HepG2 (cell line): ENCODE measurements around the gene DNAJC30. TPM values are rescaled to one million over a fixed set of nuclear protein-coding genes. Genes with fewer than 3 reads are reported as not detected.

ENCODE experiments used
- ATF1 ChIP-seq: IDR thresholded peaks from 2 replicates; pipeline ENCODE4 v1.6.1; 2016; ENCODE audit warnings: mild to moderate bottlenecking, control low read depth
- GTF3A ChIP-seq: sonication (generic); formaldehyde crosslinking; conservative IDR thresholded peaks from 2 replicates; pipeline ENCODE4 v1.4.0; 2020; ENCODE audit warnings: mild to moderate bottlenecking, missing genetic modification reagents
- IKZF1 ChIP-seq: fragments of 450-650 bp; IDR thresholded peaks from 2 replicates; pipeline ENCODE4 v1.7.1; 2016
- KLF15 ChIP-seq: sonication (generic); formaldehyde crosslinking; IDR thresholded peaks from 2 replicates; pipeline ENCODE4 v1.8.1; 2023; ENCODE audit warnings: borderline replicate concordance, mild to moderate bottlenecking, inconsistent platforms, missing genetic modification reagents, mixed read lengths
- MEF2D ChIP-seq: sonication (generic); formaldehyde crosslinking; IDR thresholded peaks from 2 replicates; pipeline ENCODE4 v1.5.1; 2020; ENCODE audit warnings: mild to moderate bottlenecking, missing genetic modification reagents
- PITX1 ChIP-seq: sonication (generic); formaldehyde crosslinking; IDR thresholded peaks from 2 replicates; pipeline ENCODE4 v1.5.1; 2020; ENCODE audit warnings: mild to moderate bottlenecking, missing genetic modification reagents
- SIN3A ChIP-seq: IDR thresholded peaks from 2 replicates; pipeline ENCODE4 v1.6.1; 2011; ENCODE audit warnings: low read depth, mild to moderate bottlenecking, control low read depth, low read length, borderline replicate concordance
- SOX6 ChIP-seq, 2 experiments: fragments of 450-650 bp in 1 of 2; sonication (generic) in 1 of 2; formaldehyde crosslinking in 1 of 2; IDR thresholded peaks; 2 replicates each; pipeline versions ENCODE4 v1.4.0 to v1.6.1; 2017 to 2020; ENCODE audit warnings: antibody characterized with exemption in 1 of 2, mild to moderate bottlenecking in 1 of 2, missing genetic modification reagents in 1 of 2
- ZNF296 ChIP-seq: sonication (generic); formaldehyde crosslinking; conservative IDR thresholded peaks from 2 replicates; pipeline ENCODE4 v1.5.0; 2020; ENCODE audit warnings: mild to moderate bottlenecking, missing genetic modification reagents
- ZNF644 ChIP-seq: IDR thresholded peaks from 2 replicates; pipeline ENCODE4 v1.6.1; 2016; ENCODE audit warnings: low read depth
- ZNF83 ChIP-seq: sonication (generic); formaldehyde crosslinking; IDR thresholded peaks from 2 replicates; pipeline ENCODE4 v1.4.0; 2020; ENCODE audit warnings: missing genetic modification reagents, mild to moderate bottlenecking, borderline replicate concordance
- polyA plus RNA-seq, 8 experiments: library from polyadenylated mRNA; depleted of rRNA in 3 of 8; stranded (reverse) in 7 of 8; unstranded in 1 of 8; fragments of >200 nt; fragmentation: Illumina TruSeq in 4 of 8; extraction: Trizol in 4 of 8; gene quantifications; 2 replicates each; pipeline versions ENCODE4 v1.2.1 to v1.2.3, GENCODE V29; 2011 to 2016; ENCODE audit warnings: low read depth in 4 of 8, missing spikeins in 1 of 8, mixed read lengths in 1 of 8; ENCODE audit not compliant: insufficient read depth in 1 of 8
- total RNA-seq, 5 experiments: library from RNA; depleted of rRNA; stranded (reverse); fragments of >200 nt; fragmentation: Illumina TruSeq; extraction: Trizol; gene quantifications; 2 replicates each; pipeline ENCODE4 v1.2.3, GENCODE V29; 2016; ENCODE audit warnings: low read depth in 1 of 5
- TF ChIP-seq, protein P1 (sequence below): IDR thresholded peaks from 2 replicates; pipeline ENCODE4 v1.4.0; 2020; ENCODE audit warnings: mild to moderate bottlenecking, missing genetic modification reagents
- TF ChIP-seq, protein P2 (sequence below): IDR thresholded peaks from 2 replicates; pipeline ENCODE4 v1.6.1; 2016; ENCODE audit warnings: missing compliant biosample characterization, missing genetic modification reagents, borderline replicate concordance
- TF ChIP-seq, protein P3 (sequence below): sonication (generic); formaldehyde crosslinking; IDR thresholded peaks from 2 replicates; pipeline ENCODE4 v1.4.0; 2020; ENCODE audit warnings: missing genetic modification reagents, borderline replicate concordance
- TF ChIP-seq, protein P4 (sequence below): sonication (generic); formaldehyde crosslinking; IDR thresholded peaks from 2 replicates; pipeline ENCODE4 v1.5.0; 2020; ENCODE audit warnings: mild to moderate bottlenecking, missing genetic modification reagents
- TF ChIP-seq, protein P5 (sequence below), 2 experiments: fragments of 450-650 bp in 1 of 2; sonication (generic) in 1 of 2; formaldehyde crosslinking; IDR thresholded peaks; 2 replicates each; pipeline versions ENCODE4 v1.5.0 to v1.8.0; 2020 to 2022; ENCODE audit warnings: mild to moderate bottlenecking in 1 of 2, missing genetic modification reagents in 1 of 2

Gene DNAJC30
- total and polyA plus RNA-seq, 2 of the 13 experiments (the other 11 are each of a cell fraction or from before 2014, with no cell fraction given), result 3.3 to 3.8 TPM

DNA sequence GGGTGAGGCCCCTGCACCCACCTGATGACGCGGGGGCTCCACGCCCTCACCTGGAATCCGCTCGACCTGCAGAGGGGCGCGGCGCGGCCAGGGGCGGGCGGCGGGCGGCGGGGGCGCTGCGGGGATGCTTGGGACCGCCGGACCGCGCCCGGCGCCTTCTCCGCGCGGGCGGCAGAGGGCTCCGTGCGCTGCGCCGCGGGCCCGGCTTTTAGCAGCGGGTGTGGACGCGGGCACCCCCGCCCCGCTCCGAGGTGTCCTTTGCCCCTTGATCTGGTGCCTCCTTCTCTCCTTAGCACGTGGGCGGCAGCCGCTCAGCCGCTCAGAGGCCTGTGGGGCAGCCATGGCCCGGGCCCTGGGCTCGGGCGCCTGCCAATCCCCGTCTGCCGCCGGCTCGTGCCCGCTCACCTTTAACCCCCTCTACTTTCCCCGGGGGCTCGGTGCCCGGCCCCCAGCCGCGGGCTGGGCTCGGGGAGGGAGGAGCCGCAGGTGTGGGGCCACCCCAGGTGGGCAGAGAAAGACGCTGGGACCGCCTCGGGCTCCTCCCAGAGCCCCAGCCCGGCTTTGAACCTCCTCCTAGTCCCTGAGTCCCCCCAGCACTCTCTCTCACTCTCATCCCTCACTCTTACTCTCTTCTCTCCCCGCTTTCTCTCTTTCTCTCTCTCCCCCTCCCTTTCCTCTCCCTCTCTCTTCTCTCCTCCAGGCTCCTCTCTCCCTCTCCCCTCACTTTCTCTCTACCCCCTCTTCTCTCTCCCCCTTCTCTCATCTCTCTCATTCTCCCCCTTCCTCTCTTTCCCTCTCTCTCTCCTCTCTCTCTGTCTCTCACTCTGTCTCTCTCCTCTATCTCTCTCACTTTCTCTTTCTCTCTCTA is 35.3 kb downstream of the DNAJC30 start (continued):
- no peak for TF ChIP-seq ZNF644 (CRISPR knock-in tag)
- no peak for TF ChIP-seq KLF15 (CRISPR knock-in tag)
- TF ChIP-seq ZNF83 (CRISPR knock-in tag), result no peak
- no peak for TF ChIP-seq ZNF296
- TF ChIP-seq, protein P1, sequence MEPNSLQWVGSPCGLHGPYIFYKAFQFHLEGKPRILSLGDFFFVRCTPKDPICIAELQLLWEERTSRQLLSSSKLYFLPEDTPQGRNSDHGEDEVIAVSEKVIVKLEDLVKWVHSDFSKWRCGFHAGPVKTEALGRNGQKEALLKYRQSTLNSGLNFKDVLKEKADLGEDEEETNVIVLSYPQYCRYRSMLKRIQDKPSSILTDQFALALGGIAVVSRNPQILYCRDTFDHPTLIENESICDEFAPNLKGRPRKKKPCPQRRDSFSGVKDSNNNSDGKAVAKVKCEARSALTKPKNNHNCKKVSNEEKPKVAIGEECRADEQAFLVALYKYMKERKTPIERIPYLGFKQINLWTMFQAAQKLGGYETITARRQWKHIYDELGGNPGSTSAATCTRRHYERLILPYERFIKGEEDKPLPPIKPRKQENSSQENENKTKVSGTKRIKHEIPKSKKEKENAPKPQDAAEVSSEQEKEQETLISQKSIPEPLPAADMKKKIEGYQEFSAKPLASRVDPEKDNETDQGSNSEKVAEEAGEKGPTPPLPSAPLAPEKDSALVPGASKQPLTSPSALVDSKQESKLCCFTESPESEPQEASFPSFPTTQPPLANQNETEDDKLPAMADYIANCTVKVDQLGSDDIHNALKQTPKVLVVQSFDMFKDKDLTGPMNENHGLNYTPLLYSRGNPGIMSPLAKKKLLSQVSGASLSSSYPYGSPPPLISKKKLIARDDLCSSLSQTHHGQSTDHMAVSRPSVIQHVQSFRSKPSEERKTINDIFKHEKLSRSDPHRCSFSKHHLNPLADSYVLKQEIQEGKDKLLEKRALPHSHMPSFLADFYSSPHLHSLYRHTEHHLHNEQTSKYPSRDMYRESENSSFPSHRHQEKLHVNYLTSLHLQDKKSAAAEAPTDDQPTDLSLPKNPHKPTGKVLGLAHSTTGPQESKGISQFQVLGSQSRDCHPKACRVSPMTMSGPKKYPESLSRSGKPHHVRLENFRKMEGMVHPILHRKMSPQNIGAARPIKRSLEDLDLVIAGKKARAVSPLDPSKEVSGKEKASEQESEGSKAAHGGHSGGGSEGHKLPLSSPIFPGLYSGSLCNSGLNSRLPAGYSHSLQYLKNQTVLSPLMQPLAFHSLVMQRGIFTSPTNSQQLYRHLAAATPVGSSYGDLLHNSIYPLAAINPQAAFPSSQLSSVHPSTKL, result peak; percentile 81
- TF ChIP-seq, protein P2, sequence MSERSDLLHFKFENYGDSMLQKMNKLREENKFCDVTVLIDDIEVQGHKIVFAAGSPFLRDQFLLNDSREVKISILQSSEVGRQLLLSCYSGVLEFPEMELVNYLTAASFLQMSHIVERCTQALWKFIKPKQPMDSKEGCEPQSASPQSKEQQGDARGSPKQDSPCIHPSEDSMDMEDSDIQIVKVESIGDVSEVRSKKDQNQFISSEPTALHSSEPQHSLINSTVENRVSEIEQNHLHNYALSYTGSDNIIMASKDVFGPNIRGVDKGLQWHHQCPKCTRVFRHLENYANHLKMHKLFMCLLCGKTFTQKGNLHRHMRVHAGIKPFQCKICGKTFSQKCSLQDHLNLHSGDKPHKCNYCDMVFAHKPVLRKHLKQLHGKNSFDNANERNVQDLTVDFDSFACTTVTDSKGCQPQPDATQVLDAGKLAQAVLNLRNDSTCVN (CRISPR knock-in tag), result no peak
- TF ChIP-seq SOX6 (IDR thresholded peaks at IDR 0.05), result no peak
- TF ChIP-seq SOX6 (CRISPR knock-in tag; IDR thresholded peaks at IDR 0.05), result peak; percentile 77
- 0 out of 2 replicates have a peak, but pooled peaks have one; percentile 63 for TF ChIP-seq MEF2D
- TF ChIP-seq, protein P3, sequence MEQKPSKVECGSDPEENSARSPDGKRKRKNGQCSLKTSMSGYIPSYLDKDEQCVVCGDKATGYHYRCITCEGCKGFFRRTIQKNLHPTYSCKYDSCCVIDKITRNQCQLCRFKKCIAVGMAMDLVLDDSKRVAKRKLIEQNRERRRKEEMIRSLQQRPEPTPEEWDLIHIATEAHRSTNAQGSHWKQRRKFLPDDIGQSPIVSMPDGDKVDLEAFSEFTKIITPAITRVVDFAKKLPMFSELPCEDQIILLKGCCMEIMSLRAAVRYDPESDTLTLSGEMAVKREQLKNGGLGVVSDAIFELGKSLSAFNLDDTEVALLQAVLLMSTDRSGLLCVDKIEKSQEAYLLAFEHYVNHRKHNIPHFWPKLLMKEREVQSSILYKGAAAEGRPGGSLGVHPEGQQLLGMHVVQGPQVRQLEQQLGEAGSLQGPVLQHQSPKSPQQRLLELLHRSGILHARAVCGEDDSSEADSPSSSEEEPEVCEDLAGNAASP (CRISPR knock-in tag), result 0 out of 2 replicates have a peak, but pooled peaks have one; percentile 13
- no peak for TF ChIP-seq ATF1 (CRISPR knock-in tag)
- peak; percentile 82 for TF ChIP-seq PITX1 (CRISPR knock-in tag)
- TF ChIP-seq, protein P4, sequence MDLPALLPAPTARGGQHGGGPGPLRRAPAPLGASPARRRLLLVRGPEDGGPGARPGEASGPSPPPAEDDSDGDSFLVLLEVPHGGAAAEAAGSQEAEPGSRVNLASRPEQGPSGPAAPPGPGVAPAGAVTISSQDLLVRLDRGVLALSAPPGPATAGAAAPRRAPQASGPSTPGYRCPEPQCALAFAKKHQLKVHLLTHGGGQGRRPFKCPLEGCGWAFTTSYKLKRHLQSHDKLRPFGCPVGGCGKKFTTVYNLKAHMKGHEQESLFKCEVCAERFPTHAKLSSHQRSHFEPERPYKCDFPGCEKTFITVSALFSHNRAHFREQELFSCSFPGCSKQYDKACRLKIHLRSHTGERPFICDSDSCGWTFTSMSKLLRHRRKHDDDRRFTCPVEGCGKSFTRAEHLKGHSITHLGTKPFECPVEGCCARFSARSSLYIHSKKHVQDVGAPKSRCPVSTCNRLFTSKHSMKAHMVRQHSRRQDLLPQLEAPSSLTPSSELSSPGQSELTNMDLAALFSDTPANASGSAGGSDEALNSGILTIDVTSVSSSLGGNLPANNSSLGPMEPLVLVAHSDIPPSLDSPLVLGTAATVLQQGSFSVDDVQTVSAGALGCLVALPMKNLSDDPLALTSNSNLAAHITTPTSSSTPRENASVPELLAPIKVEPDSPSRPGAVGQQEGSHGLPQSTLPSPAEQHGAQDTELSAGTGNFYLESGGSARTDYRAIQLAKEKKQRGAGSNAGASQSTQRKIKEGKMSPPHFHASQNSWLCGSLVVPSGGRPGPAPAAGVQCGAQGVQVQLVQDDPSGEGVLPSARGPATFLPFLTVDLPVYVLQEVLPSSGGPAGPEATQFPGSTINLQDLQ, result no peak
- TF ChIP-seq GTF3A (CRISPR knock-in tag), result no peak
- no peak for TF ChIP-seq SIN3A
- TF ChIP-seq, protein P5, sequence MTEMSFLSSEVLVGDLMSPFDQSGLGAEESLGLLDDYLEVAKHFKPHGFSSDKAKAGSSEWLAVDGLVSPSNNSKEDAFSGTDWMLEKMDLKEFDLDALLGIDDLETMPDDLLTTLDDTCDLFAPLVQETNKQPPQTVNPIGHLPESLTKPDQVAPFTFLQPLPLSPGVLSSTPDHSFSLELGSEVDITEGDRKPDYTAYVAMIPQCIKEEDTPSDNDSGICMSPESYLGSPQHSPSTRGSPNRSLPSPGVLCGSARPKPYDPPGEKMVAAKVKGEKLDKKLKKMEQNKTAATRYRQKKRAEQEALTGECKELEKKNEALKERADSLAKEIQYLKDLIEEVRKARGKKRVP (CRISPR knock-in tag; IDR thresholded peaks at IDR 0.05), result peak in 1 of 2 experiments; percentile 45; a peak in 1 of 4 replicates
- TF ChIP-seq IKZF1, result no peak
